ENCODE measurements around the gene ASB14.

The ASB14 gene

DNA sequence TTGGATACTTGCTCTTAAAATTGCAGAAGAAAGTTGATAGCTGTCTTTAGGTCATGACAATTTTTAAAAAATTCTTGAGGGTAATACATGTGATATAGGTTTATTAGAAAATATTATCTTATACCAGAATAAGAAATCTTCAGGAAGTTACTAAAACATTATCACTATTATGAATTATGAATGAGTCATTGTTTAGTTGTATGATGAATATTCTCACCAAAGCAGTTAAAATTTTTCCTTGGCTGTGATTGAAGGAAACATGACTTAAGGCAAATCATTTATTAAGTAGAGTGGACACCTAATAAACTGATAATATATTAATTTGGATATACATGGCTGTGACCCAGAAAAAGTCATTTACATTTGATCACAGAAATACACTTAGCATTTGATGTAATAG, 34.8 kb downstream of the ASB14 start:
- DNase-seq: no peak

DNA sequence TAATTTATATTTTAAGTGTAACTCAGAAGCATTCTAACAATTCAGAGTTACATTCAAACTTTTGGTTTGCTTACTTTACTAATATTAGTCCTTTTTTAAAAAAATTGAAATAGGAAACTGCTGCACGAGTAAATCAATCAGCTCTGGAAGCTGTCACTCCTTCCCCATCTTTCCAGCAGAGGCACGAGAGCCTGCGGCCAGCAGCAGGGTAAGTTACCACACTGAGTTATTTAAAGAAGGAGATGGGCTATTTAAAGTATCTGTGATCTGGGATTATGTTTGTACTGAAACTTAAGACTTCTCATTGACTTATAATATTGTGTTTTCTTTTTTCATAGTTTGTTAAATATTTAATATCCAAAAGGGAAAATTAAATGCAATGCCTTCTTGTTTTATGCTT, 35.6 kb downstream of the ASB14 start:
- DNase-seq: no peak

DNA sequence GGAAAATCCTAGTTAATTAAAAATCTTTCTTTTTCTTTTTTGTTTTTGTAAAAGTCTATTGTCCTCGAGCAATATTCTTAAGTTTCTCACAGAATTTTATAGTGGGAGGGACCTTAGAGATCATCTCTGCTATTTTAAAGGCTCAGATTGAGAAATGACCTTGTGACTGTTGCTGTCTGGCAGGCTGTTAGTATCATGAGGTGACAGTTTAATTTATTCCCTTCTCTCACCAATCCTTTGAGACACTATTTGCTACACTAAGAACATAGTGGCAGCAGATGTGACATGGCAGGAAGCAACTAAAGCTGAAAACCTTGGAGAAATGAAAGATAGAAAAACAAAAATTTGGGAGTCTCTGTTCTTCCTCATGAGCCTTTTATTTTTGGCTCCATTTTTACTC, 40.1 kb downstream of the ASB14 start:
- no peak for DNase-seq

DNA sequence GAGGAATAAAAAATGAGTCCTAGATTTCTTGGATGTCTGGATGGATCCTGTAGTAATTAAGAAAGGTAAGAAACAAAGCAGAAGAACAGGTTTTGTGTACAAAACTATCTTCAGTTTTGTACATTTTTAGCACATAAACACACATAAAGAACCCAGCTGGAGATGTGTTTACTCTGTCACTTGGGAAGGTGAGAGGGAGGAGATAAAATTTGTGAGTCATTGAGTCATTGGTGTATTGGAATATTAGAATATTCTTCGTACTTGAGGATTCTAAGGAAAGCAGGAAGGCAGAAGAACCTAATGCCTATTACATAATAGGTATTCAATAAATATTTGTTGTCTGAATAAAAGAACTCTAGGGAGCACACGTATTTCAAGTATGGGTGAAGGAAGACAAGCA, 47.5 kb downstream of the ASB14 start:
- no peak for DNase-seq

DNA sequence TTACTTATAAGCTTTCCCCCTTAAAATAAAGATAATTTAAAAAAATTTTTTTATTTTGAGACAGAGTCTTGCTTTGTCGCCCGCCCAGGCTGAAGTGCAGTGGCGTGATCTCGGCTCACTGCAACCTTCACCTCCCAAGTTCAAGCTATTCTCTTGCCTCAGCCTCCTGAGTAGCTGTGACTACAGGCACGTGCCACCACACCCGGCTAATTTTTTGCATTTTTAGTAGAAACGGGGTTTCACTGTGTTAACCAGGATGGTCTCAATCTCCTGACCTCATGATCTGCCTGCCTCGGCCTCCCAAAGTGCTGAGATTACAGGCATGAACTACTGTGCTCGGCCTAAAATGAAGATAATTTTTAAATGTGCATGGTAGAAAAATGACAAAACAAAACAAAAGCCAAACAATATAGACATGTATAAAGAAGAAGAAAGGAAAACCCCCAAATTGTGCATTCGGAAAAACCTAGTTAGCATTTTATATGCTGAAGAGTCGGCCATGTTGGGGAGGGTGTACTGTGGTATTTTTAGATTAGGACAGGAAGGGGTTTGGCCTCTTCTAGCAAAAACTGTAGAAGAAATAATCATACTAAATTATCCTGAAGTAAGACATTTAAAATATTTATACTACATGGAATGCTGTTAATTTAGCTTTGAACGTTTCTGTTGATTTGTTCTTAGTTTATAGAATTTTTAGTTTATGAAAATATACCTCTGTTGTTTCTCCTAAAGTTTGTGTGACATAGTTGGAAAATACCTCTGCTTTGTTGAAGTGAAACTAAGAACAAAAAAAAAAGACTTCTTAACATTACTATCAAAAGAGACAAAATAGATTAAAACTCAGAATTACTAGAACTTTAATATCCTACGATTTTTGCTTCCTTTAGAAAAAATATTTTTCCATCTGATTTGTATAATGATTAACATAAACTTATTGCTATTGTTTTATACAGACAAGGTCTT, 57.6 kb downstream of the ASB14 start:
- no peak for DNase-seq

DNA sequence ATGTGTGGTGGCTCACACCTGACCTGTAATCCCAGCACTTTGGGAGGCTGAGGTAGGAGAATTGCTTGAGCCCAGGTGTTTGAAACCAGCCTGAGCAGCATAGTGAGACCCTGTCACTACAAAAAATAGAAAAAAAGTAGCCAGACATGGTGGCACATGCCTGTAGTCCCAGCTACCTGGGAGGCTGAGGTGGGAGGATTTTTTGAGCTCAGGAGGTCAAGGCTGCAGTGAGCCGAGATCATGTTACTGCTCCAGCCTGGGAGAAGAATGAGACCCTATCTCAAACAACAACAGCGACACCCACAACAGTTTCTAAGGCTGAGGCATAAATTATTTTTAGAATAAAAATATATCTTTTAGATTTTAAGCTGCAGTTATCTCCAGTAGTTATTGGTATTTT, 58.7 kb downstream of the ASB14 start:
- DNase-seq: no peak

DNA sequence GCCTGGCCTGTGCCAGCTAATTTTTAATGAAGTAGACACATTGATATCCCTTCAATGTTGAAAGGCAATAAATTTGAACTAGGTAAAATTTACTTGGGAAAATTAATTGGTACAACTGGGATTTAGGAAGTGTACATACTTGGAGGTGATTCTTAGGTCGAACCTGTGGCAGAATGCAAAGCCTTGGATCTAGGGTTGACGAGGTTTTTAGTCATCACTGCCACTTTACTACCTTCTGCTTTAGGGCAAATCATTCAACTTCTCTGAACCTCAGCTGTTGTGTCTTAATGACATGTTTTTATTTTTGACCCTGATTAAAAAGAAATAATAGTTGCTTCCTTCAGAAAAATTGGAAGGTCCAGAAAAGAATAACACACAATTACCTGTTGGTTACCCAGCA, 62.5 kb downstream of the ASB14 start:
- no peak for DNase-seq

DNA sequence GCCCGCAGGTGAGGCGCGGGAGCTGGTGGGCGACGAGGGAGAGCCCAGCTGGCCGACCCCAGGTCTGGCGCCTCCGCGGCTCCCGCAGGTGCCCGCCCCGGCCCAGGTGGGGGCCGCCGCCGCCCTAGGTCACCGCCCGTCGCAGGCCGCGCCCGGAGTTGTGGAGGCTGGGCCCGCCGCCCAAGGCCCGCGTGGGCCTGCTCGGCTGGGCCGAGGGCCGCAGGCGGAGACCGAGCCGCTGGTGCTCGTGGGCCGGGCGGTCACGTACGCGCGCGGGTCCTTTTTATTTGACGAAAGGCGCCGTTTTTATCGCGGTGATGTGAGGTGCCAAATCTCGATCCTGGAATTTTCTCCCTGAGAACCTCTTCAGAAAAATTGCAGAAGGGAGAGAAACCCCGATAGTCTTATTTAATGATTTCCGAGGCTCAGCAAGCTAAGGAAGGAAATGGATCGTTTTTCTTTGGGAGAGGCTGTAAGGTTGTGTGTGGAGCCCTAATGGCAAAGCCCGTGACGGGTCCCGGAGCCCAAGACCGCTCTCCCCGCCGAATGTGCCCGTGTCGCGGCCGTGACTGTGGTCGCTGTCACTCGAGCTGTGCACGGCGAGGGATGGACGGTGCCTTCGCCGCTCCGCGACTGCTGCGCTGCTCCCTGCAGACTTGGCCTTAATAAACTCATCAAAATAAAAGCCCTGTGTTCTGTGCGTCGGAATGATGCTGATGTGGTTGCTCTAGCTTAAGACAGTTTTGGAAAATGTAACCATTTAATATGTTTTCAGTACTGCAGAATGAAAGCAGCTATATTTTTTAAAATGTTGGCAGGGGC, 64.3 kb downstream of the ASB14 start:
- peak; percentile 35 to 45 for DNase-seq

DNA sequence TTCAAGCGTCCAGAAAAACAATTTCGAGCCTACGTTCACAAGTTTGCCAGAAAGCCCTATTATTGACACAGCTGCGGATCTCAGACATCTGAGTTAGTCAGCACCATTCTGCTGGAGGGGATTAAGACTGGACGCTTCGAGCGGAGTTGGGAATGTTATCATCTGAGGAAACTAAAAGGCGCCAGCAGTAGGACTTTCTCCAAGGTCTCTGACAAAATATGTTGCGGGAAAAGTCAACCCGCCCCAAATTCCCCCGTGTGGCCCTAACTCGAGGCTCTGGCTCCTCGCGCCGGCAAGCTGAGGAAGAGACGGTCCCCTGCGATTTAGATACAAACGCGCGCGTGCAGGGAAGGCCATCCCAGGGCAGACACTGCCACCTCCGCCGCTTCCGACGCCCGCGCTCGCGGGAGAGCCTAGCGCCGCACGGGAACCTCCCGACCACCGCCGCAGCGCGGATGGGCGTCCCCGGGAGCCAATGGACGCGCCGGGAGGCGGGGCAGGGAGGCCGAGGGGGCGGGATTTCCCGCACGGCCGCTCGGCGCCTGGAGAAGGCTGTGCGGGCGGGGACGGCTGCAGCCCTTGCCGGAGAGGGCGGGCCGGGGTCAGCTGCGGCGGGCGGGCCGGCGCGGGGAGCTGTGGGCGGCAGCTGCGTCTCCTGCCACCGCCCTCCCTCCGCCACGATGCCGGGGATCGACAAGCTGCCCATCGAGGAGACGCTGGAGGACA, 65.1 kb downstream of the ASB14 start, which contains the start of gene APPL1:
TSS of gene APPL1 (plus strand) at position 526 of the 726 bp plus-strand sequence. CDS start at position 681, 155 bp downstream.
- DNase-seq: peak; percentile 84 to 88

DNA sequence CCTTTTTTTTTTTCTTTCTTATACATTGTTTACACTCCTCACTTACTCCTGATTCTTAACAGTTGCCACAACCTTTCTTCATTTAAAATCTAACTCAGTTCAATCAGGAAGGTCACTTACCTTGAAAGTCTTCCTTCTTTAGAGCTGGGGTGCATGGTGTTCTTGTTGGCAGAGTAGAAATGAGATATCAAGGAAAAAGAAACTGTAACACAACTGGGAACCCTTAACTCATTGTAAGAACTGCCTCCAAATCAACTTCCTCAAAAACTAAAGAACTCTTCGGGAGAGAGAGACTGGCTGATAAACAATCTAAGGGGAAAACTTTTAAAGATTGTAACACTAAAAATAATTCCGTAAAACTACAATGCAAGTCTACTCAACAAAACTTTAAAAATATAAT, 66.3 kb downstream of the ASB14 start:
- no peak for DNase-seq

DNA sequence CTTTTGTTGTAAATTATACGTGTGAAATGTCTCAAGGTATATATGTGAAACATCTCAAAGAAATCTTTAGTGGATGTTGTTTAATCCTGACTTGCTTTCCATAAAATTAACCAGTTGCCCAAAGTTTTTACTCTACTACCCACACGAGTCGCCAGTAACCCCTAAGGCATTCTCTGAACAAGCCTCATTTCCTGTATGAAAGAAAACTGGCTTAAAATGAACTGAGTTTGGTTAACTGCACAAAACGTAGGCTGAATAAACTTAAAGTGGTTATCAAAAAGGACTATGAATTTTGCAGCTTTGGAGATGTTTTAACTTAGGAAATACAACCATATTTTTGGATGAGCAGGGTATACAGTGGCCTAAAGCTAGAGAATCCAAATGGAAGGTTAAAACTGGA, 67.6 kb downstream of the ASB14 start:
- no peak for DNase-seq

DNA sequence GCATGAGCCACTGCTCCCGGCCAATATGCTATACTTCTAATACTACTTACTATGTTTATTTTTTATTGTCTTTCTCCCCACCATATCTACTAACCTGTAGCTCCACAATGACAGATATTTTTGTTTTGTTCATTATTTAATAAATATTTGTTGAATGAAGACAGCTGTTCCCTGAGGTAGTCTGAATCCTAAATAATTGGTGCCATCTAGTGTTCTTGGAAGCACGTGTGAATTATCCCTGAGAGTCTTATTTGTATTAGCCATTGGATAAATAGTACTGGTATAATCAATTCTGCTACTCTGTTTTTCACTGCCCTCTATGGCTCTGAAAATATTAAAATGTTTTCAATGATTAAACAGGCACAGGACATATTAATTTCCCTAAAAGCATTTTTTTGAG, 70.6 kb downstream of the ASB14 start:
- no peak for DNase-seq

Measured in NCI-H2081 (cell line).